HG03095 (cell line): ENCODE measurements around the gene DUSP16.
"Not testable (repeated sequence)": the region's sequence is repeated elsewhere in the genome, so short reads cannot be mapped to it uniquely, and the experiment has no call there.

ENCODE experiments used
- ATAC-seq: cut with Tn5 transposase; IDR thresholded peaks from one replicate; pipeline ENCODE4 v1.9.1; 2021; ENCODE audit warnings: moderate library complexity; ENCODE audit not compliant: unreplicated experiment

The DUSP16 gene

DNA sequence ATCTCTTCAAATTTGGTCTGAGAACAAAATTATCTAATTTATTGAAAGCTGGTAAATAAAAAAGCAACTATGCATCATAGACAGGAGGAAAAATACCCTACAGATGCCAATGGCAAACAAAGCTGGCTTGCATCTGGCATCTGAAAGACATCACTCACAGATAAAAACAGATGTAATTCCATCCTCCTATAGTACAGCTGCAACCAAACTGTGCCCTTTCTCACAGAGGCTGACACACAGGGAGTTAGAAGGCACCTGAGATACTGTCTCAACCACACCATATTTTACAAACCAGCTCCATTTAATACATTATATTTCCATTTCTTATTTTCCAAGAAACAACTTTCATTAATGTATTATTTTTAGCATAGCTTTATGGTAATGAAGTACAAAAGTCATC is 39.4 kb downstream of the DUSP16 start:
- ATAC-seq: no peak

DNA sequence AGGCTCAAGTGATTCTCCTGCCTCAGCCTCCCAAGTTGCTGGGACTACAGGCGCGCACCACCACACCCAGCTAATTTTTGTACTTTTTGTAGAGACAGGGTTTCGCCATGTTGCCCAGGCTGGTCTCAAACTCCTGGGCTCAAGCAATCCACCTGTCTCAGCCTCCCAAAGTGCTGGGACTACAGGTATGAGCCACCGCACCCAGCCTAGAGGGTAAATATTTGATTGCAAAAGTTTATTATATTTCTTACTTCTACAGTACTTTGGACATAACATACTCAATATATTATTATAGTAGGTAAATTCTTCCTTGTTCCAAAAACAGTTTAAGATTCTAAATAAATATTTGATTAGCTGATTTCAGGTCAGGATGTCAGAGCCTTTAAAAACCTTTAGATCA is 40.0 kb downstream of the DUSP16 start:
- not testable (repeated sequence) for ATAC-seq

DNA sequence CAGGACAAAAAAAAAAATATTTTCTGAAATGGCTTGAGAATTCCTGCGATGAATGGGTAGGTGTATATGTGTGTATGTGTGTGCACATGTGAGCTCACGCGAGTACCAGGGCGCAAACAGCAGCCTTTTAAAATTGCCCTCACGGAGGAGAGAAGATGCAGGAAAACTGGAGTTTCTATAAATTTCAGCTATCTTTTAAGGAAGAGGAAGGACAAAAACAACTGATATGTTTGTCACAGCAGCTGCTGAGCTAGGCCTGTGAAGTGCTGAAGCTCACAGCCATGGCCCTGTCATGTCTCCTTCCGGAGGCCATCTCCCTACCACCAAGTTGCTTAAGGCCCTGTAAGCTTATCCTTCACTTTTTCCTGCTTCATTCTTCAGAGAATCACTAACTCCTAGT is 40.8 kb downstream of the DUSP16 start:
- ATAC-seq: no peak

DNA sequence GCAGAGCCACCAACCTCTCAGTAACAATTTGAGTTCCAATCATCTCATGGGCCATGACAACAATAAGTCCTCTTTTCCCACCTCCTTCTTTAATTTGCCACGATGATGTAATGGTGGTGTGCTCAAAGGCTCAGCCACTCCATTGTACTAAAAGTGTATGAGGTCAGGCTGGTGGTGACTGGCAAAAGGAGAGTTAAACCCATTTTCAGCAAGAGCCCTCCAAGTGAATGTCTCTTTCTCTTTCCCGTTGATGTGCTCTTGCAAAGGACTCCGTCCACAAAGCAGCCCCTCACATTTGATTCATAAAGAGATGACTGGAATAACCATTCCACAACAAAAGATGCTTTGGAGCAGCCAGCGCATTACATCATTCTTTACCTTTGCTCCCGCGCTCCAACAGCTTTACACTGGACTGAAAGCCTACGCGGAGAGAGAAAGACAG is 41.6 kb downstream of the DUSP16 start:
- ATAC-seq: no peak

DNA sequence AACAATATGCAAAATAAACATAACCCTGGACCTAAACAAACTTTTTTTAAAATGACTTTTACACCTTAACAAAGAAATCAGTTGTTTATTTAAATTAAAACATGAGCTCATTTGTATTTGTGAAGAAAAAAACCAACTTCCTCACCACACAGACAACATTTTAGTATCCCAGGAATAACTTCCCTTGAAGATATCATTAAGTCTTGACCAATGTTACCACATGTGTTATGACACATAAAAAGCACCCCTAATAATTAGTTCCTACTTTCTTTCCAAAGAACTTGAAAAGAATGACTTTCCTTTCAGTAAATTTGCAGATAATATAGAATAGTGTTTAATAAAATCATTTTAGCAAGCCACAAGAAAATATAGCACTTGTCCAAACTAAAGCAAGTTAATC is 42.4 kb downstream of the DUSP16 start:
- no peak for ATAC-seq

DNA sequence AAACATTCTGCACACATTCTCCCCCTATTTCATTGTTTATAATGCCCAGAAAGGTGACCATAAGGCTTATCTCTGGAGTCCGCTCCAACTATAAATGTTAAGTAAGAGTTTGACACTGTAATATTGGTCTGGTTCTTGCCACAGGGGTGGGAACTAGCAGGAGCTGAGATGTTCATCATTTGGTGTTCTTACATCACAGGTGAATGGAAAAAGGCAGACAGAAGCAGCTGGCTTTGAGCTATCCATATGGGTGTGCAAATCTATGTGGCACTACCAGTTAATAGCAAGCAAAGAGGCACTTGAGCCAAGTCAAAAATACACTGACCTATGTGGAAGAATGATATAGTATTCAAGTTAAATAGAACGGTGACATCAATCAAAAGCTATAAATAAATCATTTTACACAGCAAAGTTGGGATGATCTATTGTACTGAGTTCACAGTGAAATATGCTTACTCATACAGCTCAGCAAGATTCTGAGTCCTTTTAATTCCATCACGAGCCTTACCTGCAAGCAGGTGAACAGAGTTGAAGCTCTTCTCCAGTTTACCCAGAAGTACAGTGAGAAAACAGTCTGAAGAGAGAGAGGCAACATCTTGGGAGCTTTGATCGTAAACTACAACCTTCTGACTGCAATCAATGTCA is 43.2 kb downstream of the DUSP16 start:
- no peak for ATAC-seq

DNA sequence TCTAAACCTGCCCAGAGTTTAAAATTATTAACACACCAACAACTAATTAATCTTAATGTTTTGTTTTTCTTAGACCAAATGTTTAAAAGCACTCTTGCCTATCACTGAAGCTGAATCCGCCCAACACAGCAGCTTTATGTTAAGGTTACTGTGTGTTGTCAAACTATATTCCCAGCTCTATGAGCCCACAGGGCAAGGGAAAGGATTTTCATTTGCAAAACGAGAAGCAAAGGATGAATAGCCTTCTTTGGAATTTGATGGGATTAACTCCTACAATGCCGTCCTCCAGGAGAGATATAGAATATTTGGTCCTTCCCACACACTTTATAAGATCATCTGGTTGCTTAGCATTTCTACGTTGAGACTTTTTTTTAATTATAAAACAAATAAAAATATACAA is 43.7 kb downstream of the DUSP16 start:
- no peak for ATAC-seq

DNA sequence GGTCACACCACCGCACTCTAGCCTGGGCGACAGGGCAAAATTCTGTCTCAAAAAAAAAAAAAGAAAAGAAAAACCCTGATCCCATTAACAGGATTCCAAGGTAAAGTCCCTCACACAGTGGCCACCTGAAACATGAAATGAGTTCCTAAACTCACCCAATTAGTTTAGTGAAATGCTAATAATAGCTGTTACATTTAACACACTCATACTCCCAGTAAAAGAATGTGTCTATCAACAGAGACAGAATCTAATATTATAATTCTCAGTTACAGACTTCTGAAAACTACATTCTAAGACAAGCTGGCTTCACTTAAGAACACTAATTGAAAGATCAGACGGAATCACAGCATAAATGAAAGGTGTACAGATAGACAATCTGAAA is 44.2 kb downstream of the DUSP16 start:
- no peak for ATAC-seq

DNA sequence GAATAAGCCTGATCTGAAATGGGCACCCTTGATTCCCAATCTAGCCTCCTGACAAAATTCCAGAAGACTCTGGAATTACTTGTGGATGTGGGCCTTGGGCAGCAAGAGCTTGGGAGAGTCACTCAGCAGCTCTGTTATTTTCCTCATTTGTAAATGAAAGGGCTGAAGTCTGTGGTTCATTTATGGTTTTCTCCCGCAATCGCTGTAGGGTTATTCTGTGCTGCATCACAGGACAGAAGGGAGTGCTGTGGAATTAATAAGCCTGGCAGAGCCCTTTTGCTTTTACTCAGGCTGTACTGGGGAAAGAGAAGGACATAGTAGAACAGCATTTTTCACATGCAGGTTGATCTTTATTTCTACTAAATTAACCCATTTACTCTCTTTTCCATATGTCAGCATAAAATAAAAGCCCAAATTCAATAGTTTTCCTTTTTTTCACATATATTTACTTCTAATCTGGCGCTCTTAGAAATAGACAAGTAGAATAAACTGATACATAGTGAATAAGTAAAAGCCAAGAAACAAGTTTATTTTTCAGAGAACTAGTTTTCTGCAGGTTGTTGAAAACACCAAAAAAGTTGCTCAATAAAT is 49.2 kb downstream of the DUSP16 start:
- no peak for ATAC-seq

DNA sequence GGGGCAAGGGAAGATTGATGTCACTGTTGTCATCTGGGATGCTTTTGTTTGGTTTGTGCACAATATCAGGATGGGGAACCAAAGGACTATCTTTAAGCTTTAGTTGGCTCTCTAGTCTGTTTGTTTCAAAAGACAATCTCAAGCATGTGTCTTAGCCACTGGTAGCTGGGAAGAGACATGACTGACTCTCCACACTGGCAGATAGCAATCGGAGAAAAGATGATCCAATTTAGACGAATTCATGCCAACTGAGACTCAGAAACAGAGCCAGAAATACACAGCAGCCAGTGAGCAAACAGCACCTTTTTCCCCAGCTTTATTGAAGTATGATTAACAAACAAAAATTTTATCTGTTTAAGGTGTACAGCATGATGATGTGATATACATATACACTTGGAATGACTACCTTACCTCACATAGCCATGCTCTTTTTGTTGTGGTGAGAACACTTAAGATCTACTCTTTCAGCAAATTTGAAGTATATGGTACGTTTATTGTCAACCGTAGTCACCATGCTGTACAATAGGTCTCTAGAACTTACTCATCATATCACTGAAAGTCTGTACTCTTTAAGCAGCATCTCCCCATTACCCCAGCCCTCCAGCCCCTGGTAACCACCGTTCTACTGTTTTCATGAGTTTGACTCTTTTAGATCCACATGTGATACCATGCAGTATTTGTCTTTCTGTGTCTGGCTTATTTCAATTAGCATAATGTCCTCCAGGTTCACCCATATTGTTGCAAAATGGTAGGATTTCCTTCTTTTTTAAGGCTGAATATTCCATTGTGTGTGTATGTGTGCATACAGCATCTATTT is 50.6 kb downstream of the DUSP16 start:
- ATAC-seq: no peak

DNA sequence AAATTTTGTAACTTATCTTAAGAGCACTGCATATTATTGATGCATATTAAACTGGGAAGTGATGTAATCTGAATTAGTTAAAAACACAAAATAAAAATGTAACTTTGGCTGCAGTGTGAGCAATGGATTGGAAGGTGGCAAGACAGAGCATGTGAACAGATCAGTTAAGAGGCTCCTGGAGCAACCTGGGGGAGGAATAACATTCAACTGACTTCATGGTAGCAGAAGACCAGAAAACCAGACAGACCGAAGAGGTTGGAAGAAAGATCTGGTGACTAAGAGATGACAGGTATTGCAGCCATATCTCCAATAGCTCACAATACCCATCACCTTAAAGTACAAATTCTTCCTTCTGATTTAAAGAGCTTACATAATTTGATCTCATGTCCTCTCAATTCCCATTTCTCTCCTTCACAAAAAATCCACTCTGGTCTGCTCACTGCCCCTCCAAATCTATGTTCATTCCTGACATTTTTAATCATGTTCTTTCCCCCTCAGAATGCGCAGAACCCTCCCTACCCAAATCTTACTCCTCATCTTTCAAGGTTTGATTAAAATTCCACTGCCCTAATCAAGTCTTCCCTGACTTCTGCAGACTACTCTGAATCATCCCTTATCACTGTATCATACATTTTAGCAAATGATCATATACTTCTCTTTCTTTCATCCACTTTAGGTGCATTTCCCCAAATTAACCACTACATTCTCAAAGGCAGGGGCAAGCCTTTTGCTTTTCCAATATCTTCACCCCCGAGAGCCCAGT is 51.5 kb downstream of the DUSP16 start:
- ATAC-seq: no peak

DNA sequence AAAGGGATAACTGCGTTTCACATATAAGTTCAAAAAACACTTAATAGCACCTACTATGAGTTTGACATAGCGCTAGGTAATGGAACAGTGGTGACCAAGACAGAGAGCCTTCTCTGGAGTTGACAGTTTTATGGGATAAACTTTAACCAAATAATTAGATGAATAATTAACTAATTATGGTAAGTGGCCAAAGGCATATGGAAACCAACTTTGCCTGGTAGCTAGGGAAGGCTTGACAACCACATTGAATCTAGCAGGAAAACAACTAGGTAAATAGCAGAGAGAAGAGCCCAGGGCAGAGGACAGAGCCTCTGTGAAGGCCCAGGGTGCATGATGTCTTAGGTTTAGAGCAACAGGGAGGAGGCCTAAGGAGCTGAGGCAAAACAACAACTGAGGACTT is 52.1 kb downstream of the DUSP16 start:
- no peak for ATAC-seq

DNA sequence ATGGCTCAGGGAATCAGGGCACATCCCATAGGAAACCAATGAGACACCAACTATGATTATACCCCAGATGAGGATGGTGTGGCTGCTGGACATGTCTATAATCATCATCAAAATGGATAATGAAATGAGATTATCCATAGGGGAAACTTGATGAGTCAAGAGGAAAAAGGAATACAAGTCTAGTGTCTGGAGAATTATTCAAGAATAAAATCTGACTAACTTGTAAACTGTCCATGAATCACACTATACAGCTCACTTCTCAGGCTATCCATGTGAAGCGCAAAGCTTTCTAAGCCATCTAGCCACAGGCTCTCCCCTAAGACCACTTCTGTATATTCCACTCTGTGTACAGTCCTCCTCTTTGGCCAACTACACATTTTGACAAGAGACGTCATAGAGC is 52.5 kb downstream of the DUSP16 start:
- ATAC-seq: no peak

DNA sequence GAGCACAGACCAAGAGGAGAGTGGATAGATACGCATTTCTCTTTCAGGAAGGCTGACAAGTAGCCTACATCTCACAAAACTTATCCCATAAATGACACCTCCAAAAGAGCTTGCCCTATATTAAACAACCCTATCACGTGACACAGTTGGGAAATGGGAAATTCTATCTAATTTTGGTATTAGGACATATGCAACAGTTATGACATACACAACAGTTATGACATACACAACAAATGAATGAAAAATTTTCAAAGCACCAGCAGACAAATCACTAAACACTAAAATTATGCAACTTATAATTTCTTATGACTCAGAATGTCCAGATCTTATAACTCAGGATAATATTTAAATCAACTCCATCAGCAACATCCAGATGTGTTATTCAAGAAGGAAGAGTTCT is 54.1 kb downstream of the DUSP16 start:
- ATAC-seq: no peak

DNA sequence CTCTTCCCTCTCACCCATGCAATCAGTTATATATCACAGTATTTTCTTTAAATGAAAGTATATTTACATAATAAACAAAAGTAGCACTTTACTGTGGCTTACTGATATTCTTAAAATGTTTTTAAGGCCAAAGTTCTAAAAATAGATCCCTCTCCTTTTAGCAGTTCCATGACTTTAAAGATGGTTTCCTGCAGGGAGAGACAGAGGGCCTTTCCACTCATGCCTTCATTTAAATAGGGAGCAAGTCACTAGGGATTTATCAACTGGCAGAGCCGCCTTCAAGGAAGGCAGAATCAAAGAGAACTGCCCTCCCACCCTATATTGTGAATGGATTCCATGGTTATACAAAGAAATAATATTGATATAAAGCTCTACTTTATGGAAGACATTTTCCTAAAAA is 55.5 kb downstream of the DUSP16 start:
- ATAC-seq: no peak

DNA sequence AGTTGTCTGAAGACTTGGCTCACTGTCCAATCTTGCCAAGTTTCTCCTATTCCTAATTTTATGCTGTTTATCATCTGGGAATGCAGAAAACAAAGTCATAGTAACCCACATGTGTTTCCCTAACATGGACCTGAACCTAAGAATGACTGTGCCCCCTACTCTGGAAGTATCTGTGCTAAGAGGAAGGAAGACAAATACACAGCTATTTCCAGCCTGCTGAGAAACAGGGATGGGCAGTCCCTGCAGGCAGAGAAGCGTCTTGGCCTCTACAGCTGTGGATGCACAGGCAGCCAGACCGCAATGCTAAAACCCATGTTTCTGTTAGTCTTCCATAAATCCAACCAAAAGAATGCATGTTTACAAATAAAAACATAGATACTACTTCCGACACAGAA is 56.2 kb downstream of the DUSP16 start:
- ATAC-seq: no peak

DNA sequence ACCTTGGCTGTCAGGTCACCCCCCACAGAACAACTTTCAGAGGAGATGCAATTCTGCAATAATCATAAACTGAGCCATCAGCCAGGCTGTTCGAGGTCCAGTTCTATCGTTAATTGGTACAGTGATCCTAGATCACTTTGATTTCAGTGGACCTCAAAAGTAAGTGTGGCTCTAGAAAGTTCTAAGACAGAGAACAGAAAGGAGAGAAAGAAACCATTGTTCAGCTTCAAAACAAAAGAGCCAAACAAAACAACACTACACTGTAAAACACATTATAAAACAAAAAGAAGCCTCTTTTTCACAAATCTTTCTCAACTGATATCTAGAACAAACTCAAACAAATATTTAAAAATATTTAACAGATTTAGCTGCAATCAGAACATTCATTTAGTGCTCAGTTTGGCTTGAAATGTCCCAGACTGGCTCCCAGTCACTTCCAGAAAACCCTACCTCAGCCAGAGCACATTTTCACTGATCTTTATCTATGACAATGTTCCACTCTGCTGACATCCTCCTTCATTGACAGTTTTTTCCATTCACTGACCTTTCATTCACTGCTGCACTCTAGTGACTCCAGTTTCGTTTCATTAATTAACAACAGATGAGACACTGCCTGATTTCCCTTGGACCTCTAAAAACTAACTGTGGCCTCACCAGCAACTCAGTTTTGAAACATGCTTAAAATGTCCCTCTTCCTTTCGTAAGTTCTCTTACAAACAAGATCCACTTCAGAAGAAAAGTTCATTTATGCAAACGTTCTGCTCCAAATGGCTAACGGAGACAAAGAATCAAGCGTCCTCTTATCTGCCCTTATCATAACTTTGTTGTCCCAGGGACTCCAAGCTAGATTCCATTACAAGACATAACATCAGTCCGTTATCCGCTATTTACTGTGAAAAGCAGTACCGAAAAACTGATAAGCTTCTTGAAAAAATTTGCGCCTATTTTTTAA is 56.8 kb downstream of the DUSP16 start:
- ATAC-seq: peak; percentile 85

DNA sequence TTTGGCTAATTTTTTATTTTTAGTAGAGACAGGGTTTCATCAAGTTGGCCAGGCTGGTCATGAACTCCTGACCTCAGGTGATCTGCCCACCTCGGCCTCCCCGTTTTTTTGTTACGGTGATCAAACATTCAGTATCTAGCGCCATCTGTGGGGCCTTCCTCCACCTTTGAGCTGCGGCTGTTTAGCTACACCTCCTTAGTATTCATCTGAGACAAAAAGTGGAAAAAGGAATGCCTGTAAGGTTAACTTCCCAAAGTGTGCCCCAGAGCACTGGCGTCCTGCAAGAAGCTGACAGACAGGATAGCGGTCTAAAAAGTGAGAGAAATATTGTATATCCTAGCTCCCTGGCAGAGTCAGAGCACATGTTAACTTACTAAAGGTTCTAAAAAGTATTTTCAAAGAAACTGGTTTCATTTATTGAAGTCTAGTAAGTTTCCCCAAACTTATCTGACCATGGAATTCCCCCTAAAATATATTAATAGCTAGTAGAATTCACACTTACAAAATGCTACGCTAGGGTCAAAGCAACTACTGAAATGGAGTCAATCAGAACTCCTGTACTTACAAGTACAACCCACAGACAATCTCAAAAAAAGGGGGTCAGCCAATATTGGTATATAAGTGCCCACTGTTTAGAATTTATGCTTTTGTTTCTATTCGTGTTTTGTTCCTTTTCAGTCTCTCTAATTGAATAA is 59.1 kb downstream of the DUSP16 start:
- no peak for ATAC-seq

DNA sequence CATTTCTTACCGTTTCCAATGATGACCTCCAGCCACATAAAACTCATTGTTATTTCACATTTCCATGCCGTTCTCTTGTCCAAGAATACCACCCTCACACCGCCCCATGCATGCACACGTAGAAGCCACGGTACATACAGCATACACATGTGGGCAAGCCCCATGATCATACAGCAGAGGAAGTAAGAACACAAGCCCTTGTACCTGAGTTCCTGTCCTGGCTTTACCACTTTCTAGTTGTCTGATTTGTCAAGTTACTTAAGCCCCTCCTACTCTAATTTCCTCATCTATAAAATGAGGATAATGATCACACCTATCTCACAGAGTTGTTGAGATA is 59.9 kb downstream of the DUSP16 start:
- ATAC-seq: no peak
